ENCODE results near the gene COL23A1. TPM values are rescaled to one million over a fixed set of nuclear protein-coding genes. Genes with fewer than 3 reads are reported as not detected.

Gene COL23A1
- total RNA-seq, 1 donor from 2014 or later, result 75.2 TPM

GRCh38 chr5:178213748-178214151, 376.4 kb downstream of the COL23A1 start:
- no peak for TF ChIP-seq CTCF (IDR thresholded peaks at IDR 0.05; ENCODE audit: unreplicated experiment)
- H3K36me3 Mint-ChIP-seq (ENCODE audit: low read depth, unreplicated experiment), result peaks cover 43% of the 10 kb centered on the region
- DNase-seq (ENCODE audit: low spot score), result no peak
- H3K9me3 Mint-ChIP-seq (ENCODE audit: unreplicated experiment), result no peaks in the 10 kb centered on the region
- H3K4me1 Mint-ChIP-seq (ENCODE audit: unreplicated experiment), result peaks cover 7% of the 10 kb centered on the region
- peak overlapping the region; percentile 60 for H3K4me3 Mint-ChIP-seq (ENCODE audit: unreplicated experiment)
- H3K27ac Mint-ChIP-seq (ENCODE audit: unreplicated experiment), result peak overlapping the region; percentile 51
- H3K27me3 Mint-ChIP-seq (ENCODE audit: unreplicated experiment), result peaks cover 7% of the 10 kb centered on the region

GRCh38 chr5:178213003-178213461, 377.2 kb downstream of the COL23A1 start:
- no peak for TF ChIP-seq CTCF (IDR thresholded peaks at IDR 0.05; ENCODE audit: unreplicated experiment)
- H3K36me3 Mint-ChIP-seq (ENCODE audit: low read depth, unreplicated experiment), result peaks cover 49% of the 10 kb centered on the region
- no peak for DNase-seq (ENCODE audit: low spot score)
- H3K27me3 Mint-ChIP-seq (ENCODE audit: unreplicated experiment), result peaks cover 7% of the 10 kb centered on the region
- H3K4me3 Mint-ChIP-seq (ENCODE audit: unreplicated experiment), result no peak overlapping the region
- no peaks in the 10 kb centered on the region for H3K9me3 Mint-ChIP-seq (ENCODE audit: unreplicated experiment)
- no peak overlapping the region for H3K27ac Mint-ChIP-seq (ENCODE audit: unreplicated experiment)
- peaks cover 9% of the 10 kb centered on the region for H3K4me1 Mint-ChIP-seq (ENCODE audit: unreplicated experiment)

GRCh38 chr5:178212241-178213002, 377.8 kb downstream of the COL23A1 start:
- no peak overlapping the region for H3K27ac Mint-ChIP-seq (ENCODE audit: unreplicated experiment)

GRCh38 chr5:178211095-178212048, 378.8 kb downstream of the COL23A1 start:
- DNase-seq (ENCODE audit: low spot score), result no peak
- H3K4me3 Mint-ChIP-seq (ENCODE audit: unreplicated experiment), result peak overlapping the region; percentile 42
- H3K27me3 Mint-ChIP-seq (ENCODE audit: unreplicated experiment), result peaks cover 7% of the 10 kb centered on the region
- H3K27ac Mint-ChIP-seq (ENCODE audit: unreplicated experiment), result peak overlapping the region; percentile 36
- H3K4me1 Mint-ChIP-seq (ENCODE audit: unreplicated experiment), result peaks cover 16% of the 10 kb centered on the region
- TF ChIP-seq CTCF (IDR thresholded peaks at IDR 0.05; ENCODE audit: unreplicated experiment), result no peak
- no peaks in the 10 kb centered on the region for H3K9me3 Mint-ChIP-seq (ENCODE audit: unreplicated experiment)
- H3K36me3 Mint-ChIP-seq (ENCODE audit: low read depth, unreplicated experiment), result peaks cover 52% of the 10 kb centered on the region

More at GRCh38 chr5:178212241-178213002, 377.8 kb downstream of the COL23A1 start:
- H3K9me3 Mint-ChIP-seq (ENCODE audit: unreplicated experiment), result no peaks in the 10 kb centered on the region
- H3K36me3 Mint-ChIP-seq (ENCODE audit: low read depth, unreplicated experiment), result peaks cover 52% of the 10 kb centered on the region
- peaks cover 11% of the 10 kb centered on the region for H3K4me1 Mint-ChIP-seq (ENCODE audit: unreplicated experiment)
- no peak for TF ChIP-seq CTCF (IDR thresholded peaks at IDR 0.05; ENCODE audit: unreplicated experiment)
- H3K4me3 Mint-ChIP-seq (ENCODE audit: unreplicated experiment), result no peak overlapping the region
- no peak for DNase-seq (ENCODE audit: low spot score)
- peaks cover 7% of the 10 kb centered on the region for H3K27me3 Mint-ChIP-seq (ENCODE audit: unreplicated experiment)
